GM21526 (cell line): ENCODE results near the gene C11orf91.

ENCODE experiments used
- ATAC-seq: cut with Tn5 transposase; IDR thresholded peaks from one replicate; pipeline ENCODE4 v1.9.1; 2021; ENCODE audit warnings: moderate library complexity; ENCODE audit not compliant: unreplicated experiment, low FRiP score

Gene C11orf91

GRCh38 chr11:33654594-33654993, 46.0 kb downstream of the C11orf91 start:
- no peak for ATAC-seq

GRCh38 chr11:33652930-33653329, 47.7 kb downstream of the C11orf91 start:
- ATAC-seq, result no peak

GRCh38 chr11:33652431-33652830, 48.2 kb downstream of the C11orf91 start:
- no peak for ATAC-seq

GRCh38 chr11:33651990-33652389, 48.6 kb downstream of the C11orf91 start:
- ATAC-seq, result no peak

- ATAC-seq, result no peak
Observed at GRCh38 chr11:33651555-33651954, 49.1 kb downstream of the C11orf91 start.

- no peak for ATAC-seq
Observed at GRCh38 chr11:33649944-33650343, 50.7 kb downstream of the C11orf91 start.
